HEK293 (cell line): ENCODE data around the gene MRPL41.
A peak's percentile ranks its signal among the peaks of the same experiment; 100 is the strongest.
"Not testable (repeated sequence)": the region's sequence is repeated elsewhere in the genome, so short reads cannot be mapped to it uniquely, and the experiment has no call there.

Experiments
- CTCF ChIA-PET: fragments of 350-600 bp; formaldehyde crosslinking; extraction: SDS; loops from one replicate; lab custom pipeline; 2021; ENCODE audit warnings: antibody characterized with exemption; lab: Yijun Ruan, JAX
- POLR2A ChIA-PET: fragments of 300-600 bp; formaldehyde crosslinking; extraction: SDS; loops from one replicate; lab custom pipeline; 2020; ENCODE audit warnings: antibody characterized with exemption, inconsistent platforms; lab: Yijun Ruan, JAX
- H3K27ac ChIP-seq: fragments of 200-500 bp; sonication (Bioruptor generic); 2 replicates; pipeline ENCODE4 v1.5.1; 2014; ENCODE audit warnings: low read depth, low read length, control low read depth, inconsistent platforms; ENCODE audit errors: extremely low read depth
- H3K36me3 ChIP-seq, 2 experiments: fragments of 200-500 bp in 1 of 2; sonication (Bioruptor generic) in 1 of 2; 1 replicate in 1 of 2; 2 replicates in 1 of 2; pipeline ENCODE4 v1.5.1; 2014 to 2017; ENCODE audit warnings: inconsistent platforms in 2 of 2, low read length in 2 of 2; ENCODE audit not compliant: control insufficient read depth in 2 of 2, insufficient read depth in 1 of 2
- H3K4me1 ChIP-seq: fragments of 200-500 bp; sonication (Bioruptor generic); 2 replicates; pipeline ENCODE4 v1.5.1; 2014; ENCODE audit warnings: mild to moderate bottlenecking, low read length, inconsistent platforms; ENCODE audit not compliant: control insufficient read depth, insufficient read depth
- H3K4me3 ChIP-seq: 2 replicates; pipeline ENCODE4 v1.5.1; 2011; ENCODE audit warnings: low read depth, mild to moderate bottlenecking, control low read depth, low read length, moderate library complexity
- H3K9me3 ChIP-seq: fragments of 200-500 bp; sonication (Bioruptor generic); 2 replicates; pipeline ENCODE4 v1.5.1; 2014; ENCODE audit warnings: low read depth, low read length, inconsistent platforms; ENCODE audit not compliant: control insufficient read depth, insufficient read depth
- GFI1B ChIP-seq: fragments of 450-650 bp; formaldehyde crosslinking; IDR thresholded peaks from 2 replicates; pipeline ENCODE4 v1.5.1; 2016; ENCODE audit warnings: missing biosample characterization, missing genetic modification characterization
- GLIS1 ChIP-seq: fragments of 450-650 bp; formaldehyde crosslinking; IDR thresholded peaks from 2 replicates; pipeline ENCODE4 v1.5.1; 2016; ENCODE audit warnings: missing biosample characterization, missing genetic modification characterization
- HOXC10 ChIP-seq: sonication (generic); formaldehyde crosslinking; IDR thresholded peaks from 2 replicates; pipeline ENCODE4 v1.8.1; 2023; ENCODE audit warnings: mild to moderate bottlenecking, missing genetic modification reagents
- PRDM10 ChIP-seq: fragments of 450-650 bp; formaldehyde crosslinking; IDR thresholded peaks from 2 replicates; pipeline ENCODE4 v1.5.1; 2016; ENCODE audit warnings: missing biosample characterization, missing genetic modification characterization
- PRDM2 ChIP-seq: fragments of 450-650 bp; formaldehyde crosslinking; IDR thresholded peaks from 2 replicates; pipeline ENCODE4 v1.5.1; 2016; ENCODE audit warnings: missing biosample characterization, missing genetic modification characterization, borderline replicate concordance
- ZBTB10 ChIP-seq: fragments of 450-650 bp; formaldehyde crosslinking; IDR thresholded peaks from 2 replicates; pipeline ENCODE4 v1.5.1; 2016; ENCODE audit warnings: missing biosample characterization, missing genetic modification characterization
- ZNF175 ChIP-seq: fragments of 450-650 bp; formaldehyde crosslinking; IDR thresholded peaks from 2 replicates; pipeline ENCODE4 v1.5.1; 2016; ENCODE audit warnings: missing biosample characterization, missing genetic modification characterization
- ZNF26 ChIP-seq: fragments of 450-650 bp; formaldehyde crosslinking; IDR thresholded peaks from 2 replicates; pipeline ENCODE4 v1.5.1; 2016; ENCODE audit warnings: missing biosample characterization, missing genetic modification characterization
- ZNF274 ChIP-seq, 2 experiments: fragments of 200-500 bp in 1 of 2; fragments of 450-650 bp in 1 of 2; sonication (Bioruptor generic) in 1 of 2; formaldehyde crosslinking in 1 of 2; IDR thresholded peaks; 2 replicates each; pipeline versions ENCODE4 v1.5.1 to v1.6.1; 2014 to 2016; ENCODE audit warnings: borderline replicate concordance in 1 of 2, inconsistent platforms in 1 of 2, low read length in 1 of 2, missing biosample characterization in 1 of 2, missing genetic modification characterization in 1 of 2
- ZNF76 ChIP-seq: fragments of 450-650 bp; formaldehyde crosslinking; IDR thresholded peaks from 2 replicates; pipeline ENCODE4; 2016; ENCODE audit warnings: low read depth, missing biosample characterization, missing genetic modification characterization, borderline replicate concordance
- ZNF776 ChIP-seq: fragments of 450-650 bp; formaldehyde crosslinking; IDR thresholded peaks from 2 replicates; pipeline ENCODE4 v1.5.0; 2017; ENCODE audit warnings: missing biosample characterization, missing genetic modification characterization, borderline replicate concordance
- ZSCAN23 ChIP-seq: fragments of 450-650 bp; formaldehyde crosslinking; IDR thresholded peaks from 2 replicates; pipeline ENCODE4 v1.5.1; 2016; ENCODE audit warnings: missing biosample characterization, missing genetic modification characterization
- ZSCAN5A ChIP-seq: fragments of 450-650 bp; formaldehyde crosslinking; IDR thresholded peaks from 2 replicates; pipeline ENCODE4 v1.5.1; 2016; ENCODE audit warnings: missing biosample characterization, missing genetic modification characterization
- ZXDB ChIP-seq: fragments of 450-650 bp; formaldehyde crosslinking; IDR thresholded peaks from 2 replicates; pipeline ENCODE4 v1.5.1; 2016; ENCODE audit warnings: missing biosample characterization, missing genetic modification characterization

MRPL41 gene

GRCh38 chr9:137550231-137550621 is 1.5 kb upstream of the MRPL41 start, which contains the start of gene PNPLA7 (continued):
- TF ChIP-seq PRDM2, result no peak
- TF ChIP-seq ZNF76 (tag by site-specific recombination), result no peak
- no peak for TF ChIP-seq ZSCAN23 (tag by site-specific recombination)
- TF ChIP-seq GFI1B (tag by site-specific recombination), result no peak
- peak; percentile 43; the same call in 1 of the 2 replicates for TF ChIP-seq PRDM10
- TF ChIP-seq GLIS1 (tag by site-specific recombination), result peak; percentile 65; the same call in 1 of the 2 replicates
- no peak for TF ChIP-seq ZNF776 (tag by site-specific recombination)

- Histone ChIP-seq H3K4me3 (peak overlapping the region; percentile 50), H3K36me3 (peaks cover 4 to 28% of the 10 kb centered on the region in 2 experiments; a peak in 2 of 3 replicates), H3K27ac (peak overlapping the region; percentile 48; the same call in 1 of the 2 replicates)
- ChIA-PET POLR2A (interaction anchor here (1.2 to 1.7 kb wide), 2 partner anchors 37 to 310 kb away, joined by 3 to 9 read pairs; partner anchors contain the start of gene TUBB4B), CTCF (interaction anchor here (0.5 to 1.7 kb wide), 9 partner anchors 14 to 345 kb away, joined by 3 to 8 read pairs (median 3); no protein-coding TSS in a partner anchor)
- H3K4me1 ChIP-seq, H3K9me3 ChIP-seq: not testable (repeated sequence)
Observed at GRCh38 chr9:137550958-137551263, 768 bp upstream of the MRPL41 start.

GRCh38 chr9:137552022-137552768 is 516 bp downstream of the MRPL41 start:
- peak overlapping the region; percentile 77 for H3K4me3 ChIP-seq
- H3K36me3 ChIP-seq, result peaks cover 8 to 36% of the 10 kb centered on the region in 2 experiments; a peak in 2 of 3 replicates
- peak overlapping the region; percentile 73; the same call in 1 of the 2 replicates for H3K27ac ChIP-seq
- ChIA-PET CTCF (interaction anchor here (0.5 to 1.2 kb wide), 11 partner anchors 17 to 523 kb away, joined by 3 to 4 read pairs (median 3); partner anchors contain the start of gene DPH7), POLR2A (interaction anchor here (0.5 to 1.9 kb wide), 18 partner anchors 9 to 1434 kb away, joined by 3 to 9 read pairs (median 4); partner anchors contain the start of genes ARRDC1, DPH7, ENTPD8 and EXD3)
- no peaks in the 10 kb centered on the region for H3K9me3 ChIP-seq
- H3K4me1 ChIP-seq, result no peaks in the 10 kb centered on the region
- TF ChIP-seq ZNF26 (no peak), ZBTB10 (tag by site-specific recombination) (0 out of 2 replicates have a peak, but pooled peaks have one; percentile 55), ZNF175 (tag by site-specific recombination) (no peak), HOXC10 (CRISPR knock-in tag) (no peak), ZNF274 (IDR thresholded peaks at IDR 0.05; ENCODE audit: low read length) (no peak), ZNF274 (tag by site-specific recombination; IDR thresholded peaks at IDR 0.05; ENCODE audit: borderline replicate concordance) (no peak), ZSCAN5A (0 out of 2 replicates have a peak, but pooled peaks have one; percentile 29), ZXDB (peak; percentile 75)
